HG03432 (cell line): ENCODE results near the gene ADPRS.

Experiments
- ATAC-seq: cut with Tn5 transposase; IDR thresholded peaks from one replicate; pipeline ENCODE4 v1.9.1; 2021; ENCODE audit warnings: mild to moderate bottlenecking, moderate library complexity; ENCODE audit not compliant: unreplicated experiment

The ADPRS gene

GRCh38 chr1:36087233-36088123, 1.2 kb upstream of the ADPRS start:
- ATAC-seq: no peak

GRCh38 chr1:36088265-36088576, 471 bp upstream of the ADPRS start:
- no peak for ATAC-seq

GRCh38 chr1:36089393-36090121, 865 bp downstream of the ADPRS start:
- ATAC-seq: no peak

GRCh38 chr1:36091141-36091540, 2.4 kb downstream of the ADPRS start:
- no peak for ATAC-seq

- no peak for ATAC-seq
Observed at GRCh38 chr1:36091698-36092097, 3.0 kb downstream of the ADPRS start.

- ATAC-seq: no peak
Observed at GRCh38 chr1:36092166-36092797, 3.6 kb downstream of the ADPRS start.

- ATAC-seq: no peak
Observed at GRCh38 chr1:36092798-36093185, 4.1 kb downstream of the ADPRS start.

GRCh38 chr1:36093226-36093625, 4.5 kb downstream of the ADPRS start:
- no peak for ATAC-seq

GRCh38 chr1:36093929-36094328, 5.2 kb downstream of the ADPRS start:
- no peak for ATAC-seq

GRCh38 chr1:36094621-36095061, 5.9 kb downstream of the ADPRS start:
- no peak for ATAC-seq

GRCh38 chr1:36095760-36096405, 7.2 kb downstream of the ADPRS start:
- no peak for ATAC-seq

- ATAC-seq: no peak
Observed at GRCh38 chr1:36096500-36097432, 8.1 kb downstream of the ADPRS start.

- ATAC-seq: no peak
Observed at GRCh38 chr1:36097693-36098585, 9.2 kb downstream of the ADPRS start.

- no peak for ATAC-seq
Observed at GRCh38 chr1:36098650-36099365, 10.1 kb downstream of the ADPRS start.

- ATAC-seq: no peak
Observed at GRCh38 chr1:36099681-36100341, 11.1 kb downstream of the ADPRS start.

GRCh38 chr1:36100376-36100775, 11.7 kb downstream of the ADPRS start:
- no peak for ATAC-seq

GRCh38 chr1:36101546-36101945, 12.9 kb downstream of the ADPRS start:
- ATAC-seq: no peak

GRCh38 chr1:36106269-36106668, 17.6 kb downstream of the ADPRS start:
- no peak for ATAC-seq
